Measurements from ENCODE around the gene GABRP.

GRCh38 chr5:170741801-170742200 is 41.7 kb upstream of the GABRP start:
- TF ChIP-seq MAX (IDR thresholded peaks at IDR 0.05) (no peak), CREB1 (IDR thresholded peaks at IDR 0.05; ENCODE audit: low read depth) (no peak), RAD21 (IDR thresholded peaks at IDR 0.05; ENCODE audit: low read depth) (no peak), CEBPB (IDR thresholded peaks at IDR 0.05) (no peak), TAF1 (IDR thresholded peaks at IDR 0.05; ENCODE audit: low read depth) (no peak), YY1 (IDR thresholded peaks at IDR 0.05; ENCODE audit: low read depth) (no peak), TEAD4 (IDR thresholded peaks at IDR 0.05) (no peak)

All from Ishikawa (cell line).